Right cardiac atrium (tissue), 5 donors: Measurements from ENCODE around the gene ADCYAP1R1. TPM values are rescaled to one million over a fixed set of nuclear protein-coding genes. Genes with fewer than 3 reads are reported as not detected.

Experiments used
- ATAC-seq, 2 donors: fragments of 200-7000 bp; cut with Tn5 transposase; one replicate each; pipeline versions ENCODE4 v1.8.0 to v1.9.1; 2020; ENCODE audit warnings: moderate library complexity in 2 of 2, mild to moderate bottlenecking in 1 of 2
- DNase-seq, 3 donors: peaks; one replicate each; pipeline ENCODE4 v3.0.0-alpha.2; 2020
- H3K27ac ChIP-seq: one replicate; pipeline ENCODE4 v1.5.1; 2013; ENCODE audit warnings: mild to moderate bottlenecking, low read length, control low read depth, moderate library complexity
- H3K27me3 ChIP-seq: one replicate; pipeline ENCODE4 v1.6.1; 2013; ENCODE audit not compliant: control insufficient read depth, insufficient read depth
- H3K4me1 ChIP-seq: one replicate; pipeline ENCODE4 v1.6.1; 2013; ENCODE audit warnings: low read length; ENCODE audit not compliant: control insufficient read depth, insufficient read depth
- H3K4me3 ChIP-seq: one replicate; pipeline ENCODE4 v1.5.1; 2013; ENCODE audit warnings: low read length, control low read depth
- H3K9me3 ChIP-seq: one replicate; pipeline ENCODE4 v1.6.1; 2013; ENCODE audit warnings: low read length; ENCODE audit not compliant: control insufficient read depth
- WGBS: extraction: QIAGEN DNeasy Blood & Tissue Kit; methylation state at CpG from one replicate; pipeline ENCODE4 v1.1.7; 2013; 5-methylcytosine and 5-hydroxymethylcytosine counted together
- intact Hi-C, 4 donors: fragments of 100-400 bp; cut with DNase I; formaldehyde crosslinking; loops; one replicate each; pipeline versions ENCODE4 v1.11.0 to v1.14.0; 2022 to 2023
- polyA plus RNA-seq: library from polyadenylated mRNA; stranded (reverse); fragments of 200-250 nt; gene quantifications from one replicate; pipeline ENCODE4 v1.2.3, GENCODE V29; 2013
- total RNA-seq, 4 donors: library from RNA; stranded (reverse); fragmentation: NEBNext Ultra II Directional; extraction: Animal tissue kit (Norgen Biotek cat#: 25700); gene quantifications; one replicate each; pipeline ENCODE4 v1.2.1, GENCODE V29; 2021
- donor health status: healthy with polysubstance abuse.
- donor health status: DM: no; HTN: yes; CAD: no.
- donor health status: DM: no; HTN: no; CAD: no.
- donor health status: DM: no; HTN: yes; CAD: no; lungs with severe emphysema.
- donor health status: DM: yes; HTN: yes; CAD: no.

ADCYAP1R1 gene
- total and polyA plus RNA-seq, 5 donors: 0.84 to 3.4 (median 1.7) TPM

GRCh38 chr7:31070991-31071644, 19.0 kb downstream of the ADCYAP1R1 start:
- Histone ChIP-seq H3K9me3 (no peaks in the 10 kb centered on the region), H3K27ac (peak overlapping the region; percentile 7), H3K27me3 (no peaks in the 10 kb centered on the region), H3K4me3 (no peak overlapping the region), H3K4me1 (no peaks in the 10 kb centered on the region)
- WGBS: 69% methylated on average over 8 of the region's 8 CpGs
- DNase-seq (peak; percentile 6 to 78 (median 62)), ATAC-seq (peak; percentile 8 to 58)
- intact Hi-C loops: no loop called here

DNA sequence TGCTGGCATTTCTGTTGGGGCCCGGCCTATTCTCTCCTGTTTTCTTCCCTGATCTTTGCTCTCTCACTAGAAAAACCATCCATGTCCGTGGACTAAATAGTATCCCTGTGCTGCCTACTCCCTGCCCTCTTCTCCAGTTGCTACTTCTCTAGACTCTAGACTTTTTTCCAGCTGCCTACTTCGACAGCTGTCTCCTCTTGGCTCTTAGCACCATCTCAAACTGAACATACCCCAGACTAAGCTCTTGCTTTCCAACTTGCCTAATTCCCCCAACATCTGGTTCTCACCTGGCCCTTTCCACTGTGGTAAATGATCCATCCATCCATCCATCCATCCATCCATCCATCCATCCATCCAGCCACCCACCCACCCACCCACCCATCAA, 19.5 kb downstream of the ADCYAP1R1 start:
- intact Hi-C loops: no loop called here
- H3K4me1 ChIP-seq: no peaks in the 10 kb centered on the region
- H3K27me3 ChIP-seq: no peaks in the 10 kb centered on the region
- WGBS: 53% methylated on average over 3 of the region's 3 CpGs
- H3K27ac ChIP-seq: peak overlapping the region; percentile 7
- no peak for DNase-seq
- no peaks in the 10 kb centered on the region for H3K9me3 ChIP-seq
- ATAC-seq: no peak
- H3K4me3 ChIP-seq: no peak overlapping the region

- 87% methylated on average over 5 of the region's 5 CpGs for WGBS
- no peak for ATAC-seq
Observed at GRCh38 chr7:31073326-31074119, 21.4 kb downstream of the ADCYAP1R1 start.

DNA sequence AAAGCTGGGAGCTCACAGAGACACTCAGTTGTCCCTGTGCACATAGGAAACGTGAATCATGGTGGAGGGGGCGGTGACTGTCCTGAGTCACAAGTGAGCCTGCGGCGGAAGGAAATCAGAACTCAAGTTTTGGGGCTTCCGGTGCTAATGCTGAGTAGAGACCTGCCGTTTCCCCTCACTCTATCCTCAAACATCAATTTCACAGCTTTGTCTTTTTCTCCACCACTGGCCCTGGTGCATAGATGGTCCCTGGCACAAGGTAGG, 21.9 kb downstream of the ADCYAP1R1 start:
- intact Hi-C loops: no loop called here
- 68% methylated on average over 6 of the region's 6 CpGs for WGBS
- H3K4me1 ChIP-seq: no peaks in the 10 kb centered on the region
- ATAC-seq: peak in 1 of 2 donors; percentile 20
- DNase-seq: no peak
- no peaks in the 10 kb centered on the region for H3K27me3 ChIP-seq
- H3K9me3 ChIP-seq: no peaks in the 10 kb centered on the region
- H3K27ac ChIP-seq: no peak overlapping the region
- no peak overlapping the region for H3K4me3 ChIP-seq

More at GRCh38 chr7:31073326-31074119, 21.4 kb downstream of the ADCYAP1R1 start:
- no peak overlapping the region for H3K4me3 ChIP-seq
- H3K27ac ChIP-seq: no peak overlapping the region
- no peaks in the 10 kb centered on the region for H3K4me1 ChIP-seq
- peak in 1 of 3 donors; percentile 23 for DNase-seq
- no peaks in the 10 kb centered on the region for H3K27me3 ChIP-seq
- intact Hi-C loops: no loop called here
- no peaks in the 10 kb centered on the region for H3K9me3 ChIP-seq

GRCh38 chr7:31074403-31075085, 22.4 kb downstream of the ADCYAP1R1 start:
- DNase-seq (peak; percentile 71 to 92 (median 90)), ATAC-seq (peak; percentile 74 to 83)
- no peaks in the 10 kb centered on the region for H3K27me3 ChIP-seq
- no peak overlapping the region for H3K4me3 ChIP-seq
- intact Hi-C loops: no loop called here
- H3K27ac ChIP-seq: no peak overlapping the region
- no peaks in the 10 kb centered on the region for H3K4me1 ChIP-seq
- no peaks in the 10 kb centered on the region for H3K9me3 ChIP-seq
- 70% methylated on average over 14 of the region's 14 CpGs for WGBS

GRCh38 chr7:31075086-31075405, 22.9 kb downstream of the ADCYAP1R1 start:
- 84% methylated on average over 5 of the region's 5 CpGs for WGBS
- Histone ChIP-seq H3K27me3 (no peaks in the 10 kb centered on the region), H3K4me3 (no peak overlapping the region), H3K4me1 (no peaks in the 10 kb centered on the region), H3K9me3 (no peaks in the 10 kb centered on the region), H3K27ac (no peak overlapping the region)
- DNase-seq: no peak
- no peak for ATAC-seq
- intact Hi-C loops: no loop called here

GRCh38 chr7:31076051-31076450, 23.9 kb downstream of the ADCYAP1R1 start:
- 87% methylated on average over 8 of the region's 8 CpGs for WGBS
- Histone ChIP-seq H3K27me3 (no peaks in the 10 kb centered on the region), H3K27ac (no peak overlapping the region), H3K4me3 (no peak overlapping the region), H3K4me1 (no peaks in the 10 kb centered on the region), H3K9me3 (no peaks in the 10 kb centered on the region)
- intact Hi-C loops: no loop called here
- DNase-seq (no peak), ATAC-seq (no peak)

GRCh38 chr7:31076641-31077310, 24.7 kb downstream of the ADCYAP1R1 start:
- 88% methylated on average over 11 of the region's 11 CpGs for WGBS
- no peaks in the 10 kb centered on the region for H3K27me3 ChIP-seq
- H3K4me3 ChIP-seq: no peak overlapping the region
- no peak overlapping the region for H3K27ac ChIP-seq
- no peak for DNase-seq
- H3K9me3 ChIP-seq: no peaks in the 10 kb centered on the region
- no peak for ATAC-seq
- no peaks in the 10 kb centered on the region for H3K4me1 ChIP-seq
- intact Hi-C loops: no loop called here

DNA sequence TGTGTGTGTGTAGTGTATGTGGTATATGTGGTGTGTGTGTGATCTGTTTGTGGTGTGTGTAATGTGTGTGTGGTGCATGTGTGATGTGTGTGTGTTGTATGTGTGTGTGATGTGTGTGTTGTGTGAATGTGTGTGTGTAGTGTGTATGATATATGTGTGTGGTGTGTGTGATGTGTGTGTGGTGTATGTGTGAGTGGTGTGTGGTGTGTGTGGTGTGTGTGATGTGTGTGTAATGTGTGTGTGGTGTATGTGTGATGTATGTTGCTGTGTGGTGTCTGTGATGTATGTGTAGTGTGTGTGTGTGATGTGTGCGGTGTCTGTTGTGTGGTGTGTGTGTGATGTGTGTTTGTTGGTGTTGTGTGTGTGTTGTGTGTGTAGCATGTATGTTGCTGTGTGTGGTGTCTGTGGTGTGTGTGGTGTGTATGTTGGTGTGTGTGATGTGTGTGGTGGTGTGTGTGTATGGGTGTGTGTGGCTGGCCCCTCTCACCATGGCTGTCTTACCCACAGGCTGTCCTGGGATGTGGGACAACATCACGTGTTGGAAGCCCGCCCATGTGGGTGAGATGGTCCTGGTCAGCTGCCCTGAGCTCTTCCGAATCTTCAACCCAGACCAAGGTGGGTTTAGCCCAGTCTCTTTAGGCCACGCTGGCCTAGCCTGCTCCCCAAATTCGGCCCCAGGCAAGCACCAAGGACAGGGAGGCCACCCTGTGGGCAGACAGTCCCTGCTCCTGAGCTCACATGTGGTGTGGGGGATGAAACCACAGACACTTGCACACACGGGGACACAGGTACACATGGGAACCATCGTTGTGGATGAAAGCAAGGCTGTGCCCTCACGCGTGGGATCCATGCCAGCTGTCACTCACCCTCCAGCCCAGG, 25.6 kb downstream of the ADCYAP1R1 start:
- WGBS: 86% methylated on average over 10 of the region's 10 CpGs
- no peak overlapping the region for H3K4me3 ChIP-seq
- no peaks in the 10 kb centered on the region for H3K9me3 ChIP-seq
- intact Hi-C loops: no loop called here
- no peak for ATAC-seq
- DNase-seq: no peak
- no peak overlapping the region for H3K27ac ChIP-seq
- peaks cover 3% of the 10 kb centered on the region for H3K4me1 ChIP-seq
- H3K27me3 ChIP-seq: no peaks in the 10 kb centered on the region

DNA sequence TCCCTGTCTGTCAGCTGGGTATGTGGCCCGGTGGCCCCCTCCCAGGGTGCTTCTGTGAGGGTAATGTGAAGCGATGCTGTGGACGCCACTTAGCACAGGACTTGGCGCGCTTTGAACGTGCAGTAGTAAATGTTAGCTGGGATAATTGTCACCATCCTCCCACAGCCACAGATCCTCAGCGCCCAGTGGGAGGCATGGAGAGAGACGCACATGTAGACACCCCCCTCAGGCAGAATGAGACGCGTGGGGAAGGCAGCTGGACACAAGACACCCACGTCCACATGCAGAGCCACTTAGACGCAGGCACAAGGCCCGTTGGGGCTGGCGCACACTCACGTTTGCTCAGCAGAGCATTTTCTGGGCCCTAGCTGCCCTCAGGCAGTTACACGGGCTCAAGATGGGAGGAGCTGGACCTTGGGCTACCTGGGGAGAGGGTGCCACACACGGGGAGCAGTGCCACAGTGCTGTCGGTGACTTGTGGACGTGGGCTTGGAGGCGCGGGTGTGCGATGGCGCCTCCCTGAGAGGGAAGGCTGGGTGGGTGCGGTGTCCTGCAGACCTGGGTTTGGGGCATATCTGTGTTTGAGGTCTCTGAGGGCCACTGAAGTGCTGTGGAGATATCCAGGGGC, 26.4 kb downstream of the ADCYAP1R1 start:
- peaks cover 7% of the 10 kb centered on the region for H3K4me1 ChIP-seq
- no peak overlapping the region for H3K27ac ChIP-seq
- no peaks in the 10 kb centered on the region for H3K27me3 ChIP-seq
- intact Hi-C loops: no loop called here
- peak in 1 of 3 donors; percentile 38 for DNase-seq
- no peak for ATAC-seq
- WGBS: 92% methylated on average over 24 of the region's 24 CpGs
- no peak overlapping the region for H3K4me3 ChIP-seq
- no peaks in the 10 kb centered on the region for H3K9me3 ChIP-seq
